Transverse colon (tissue), 4 donors: ENCODE data around the gene CALML3.

Experiments
- POLR2A ChIP-seq: fragments of 450-650 bp; IDR thresholded peaks from one replicate; pipeline ENCODE4 v1.6.1; 2016; ENCODE audit warnings: antibody characterized with exemption, mild to moderate bottlenecking, moderate library complexity
- POLR2AphosphoS5 ChIP-seq, 3 donors: sonication (generic); formaldehyde crosslinking; IDR thresholded peaks; one replicate each; pipeline ENCODE4 v1.6.1; 2016; ENCODE audit warnings: antibody characterized with exemption in 3 of 3
- TF ChIP-seq, protein P1 (sequence below), 5 experiments: fragments of 200-600 bp in 3 of 5; fragments of 450-650 bp in 2 of 5; sonication (generic) in 3 of 5; IDR thresholded peaks; 1 replicate in 2 of 5; 2 replicates in 3 of 5; pipeline ENCODE4 v1.5.1; 2016 to 2017; ENCODE audit warnings: antibody characterized with exemption in 5 of 5, inconsistent platforms in 3 of 5, mild to moderate bottlenecking in 2 of 5, moderate library complexity in 1 of 5

GRCh38 chr10:5486853-5487235 is 37.9 kb upstream of the CALML3 start:
- TF ChIP-seq POLR2A (no peak), POLR2AphosphoS5 (IDR thresholded peaks at IDR 0.05) (no peak)
- TF ChIP-seq, protein P1, sequence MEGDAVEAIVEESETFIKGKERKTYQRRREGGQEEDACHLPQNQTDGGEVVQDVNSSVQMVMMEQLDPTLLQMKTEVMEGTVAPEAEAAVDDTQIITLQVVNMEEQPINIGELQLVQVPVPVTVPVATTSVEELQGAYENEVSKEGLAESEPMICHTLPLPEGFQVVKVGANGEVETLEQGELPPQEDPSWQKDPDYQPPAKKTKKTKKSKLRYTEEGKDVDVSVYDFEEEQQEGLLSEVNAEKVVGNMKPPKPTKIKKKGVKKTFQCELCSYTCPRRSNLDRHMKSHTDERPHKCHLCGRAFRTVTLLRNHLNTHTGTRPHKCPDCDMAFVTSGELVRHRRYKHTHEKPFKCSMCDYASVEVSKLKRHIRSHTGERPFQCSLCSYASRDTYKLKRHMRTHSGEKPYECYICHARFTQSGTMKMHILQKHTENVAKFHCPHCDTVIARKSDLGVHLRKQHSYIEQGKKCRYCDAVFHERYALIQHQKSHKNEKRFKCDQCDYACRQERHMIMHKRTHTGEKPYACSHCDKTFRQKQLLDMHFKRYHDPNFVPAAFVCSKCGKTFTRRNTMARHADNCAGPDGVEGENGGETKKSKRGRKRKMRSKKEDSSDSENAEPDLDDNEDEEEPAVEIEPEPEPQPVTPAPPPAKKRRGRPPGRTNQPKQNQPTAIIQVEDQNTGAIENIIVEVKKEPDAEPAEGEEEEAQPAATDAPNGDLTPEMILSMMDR (IDR thresholded peaks at IDR 0.05): no peak
